Esophagus squamous epithelium (tissue), 4 donors: ENCODE results near the gene FGFR3.

Experiments
- POLR2A ChIP-seq, 4 donors: fragments of 450-650 bp; IDR thresholded peaks; one replicate each; pipeline ENCODE4 v1.6.1; 2017; ENCODE audit warnings: antibody characterized with exemption in 4 of 4, mild to moderate bottlenecking in 4 of 4, moderate library complexity in 3 of 4
- TF ChIP-seq, protein P1 (sequence below), 6 experiments: fragments of 450-650 bp in 4 of 6; fragments of 200-600 bp in 2 of 6; sonication (generic) in 2 of 6; IDR thresholded peaks; one replicate each; pipeline ENCODE4 v1.5.1; 2016 to 2019; ENCODE audit warnings: antibody characterized with exemption in 6 of 6, mild to moderate bottlenecking in 4 of 6, moderate library complexity in 4 of 6

- TF ChIP-seq, protein P1, sequence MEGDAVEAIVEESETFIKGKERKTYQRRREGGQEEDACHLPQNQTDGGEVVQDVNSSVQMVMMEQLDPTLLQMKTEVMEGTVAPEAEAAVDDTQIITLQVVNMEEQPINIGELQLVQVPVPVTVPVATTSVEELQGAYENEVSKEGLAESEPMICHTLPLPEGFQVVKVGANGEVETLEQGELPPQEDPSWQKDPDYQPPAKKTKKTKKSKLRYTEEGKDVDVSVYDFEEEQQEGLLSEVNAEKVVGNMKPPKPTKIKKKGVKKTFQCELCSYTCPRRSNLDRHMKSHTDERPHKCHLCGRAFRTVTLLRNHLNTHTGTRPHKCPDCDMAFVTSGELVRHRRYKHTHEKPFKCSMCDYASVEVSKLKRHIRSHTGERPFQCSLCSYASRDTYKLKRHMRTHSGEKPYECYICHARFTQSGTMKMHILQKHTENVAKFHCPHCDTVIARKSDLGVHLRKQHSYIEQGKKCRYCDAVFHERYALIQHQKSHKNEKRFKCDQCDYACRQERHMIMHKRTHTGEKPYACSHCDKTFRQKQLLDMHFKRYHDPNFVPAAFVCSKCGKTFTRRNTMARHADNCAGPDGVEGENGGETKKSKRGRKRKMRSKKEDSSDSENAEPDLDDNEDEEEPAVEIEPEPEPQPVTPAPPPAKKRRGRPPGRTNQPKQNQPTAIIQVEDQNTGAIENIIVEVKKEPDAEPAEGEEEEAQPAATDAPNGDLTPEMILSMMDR (IDR thresholded peaks at IDR 0.05), result no peak
- no peak for TF ChIP-seq POLR2A (IDR thresholded peaks at IDR 0.05)
These were observed 26.7 kb upstream of the FGFR3 start for GRCh38 chr4:1766106-1767060.
